ENCODE results near the gene IL10RA. TPM values are rescaled to one million over a fixed set of nuclear protein-coding genes. Genes with fewer than 3 reads are reported as not detected.

IL10RA gene
- total and polyA plus RNA-seq, 2 experiments from 2014 or later: 0.10 TPM; not detected in 1

GRCh38 chr11:117949062-117949461 lies 37.1 kb upstream of the IL10RA start:
- H3K27ac ChIP-seq (ENCODE audit: low read depth): no peak overlapping the region
- H3K36me3 ChIP-seq (ENCODE audit: insufficient read depth): no peaks in the 10 kb centered on the region
- H4K20me1 ChIP-seq (replicated peaks; ENCODE audit: insufficient read depth): no peaks in the 10 kb centered on the region
- no peaks in the 10 kb centered on the region for H3K79me2 ChIP-seq (replicated peaks; ENCODE audit: insufficient read depth)
- Mint-ChIP-seq H3K4me3 (no peak overlapping the region), H3K27ac (no peak overlapping the region), H3K9me3 (no peaks in the 10 kb centered on the region), H3K4me1 (peaks cover 6% of the 10 kb centered on the region), H3K27me3 (ENCODE audit: insufficient read depth, low read depth, poor library complexity) (no peaks in the 10 kb centered on the region), H3K36me3 (ENCODE audit: low read depth) (no peaks in the 10 kb centered on the region)
- H3K4me2 ChIP-seq: no peak overlapping the region
- TF ChIP-seq EZH2 (IDR thresholded peaks at IDR 0.05; ENCODE audit: low read depth, unreplicated experiment): no peak
- TF ChIP-seq POLR2AphosphoS5 (IDR thresholded peaks at IDR 0.05; ENCODE audit: low read depth): no peak
- H3K4me3 ChIP-seq: no peak overlapping the region
- no peaks in the 10 kb centered on the region for H3K4me1 ChIP-seq (ENCODE audit: insufficient read depth)
- H2AFZ ChIP-seq: no peak overlapping the region
- no peaks in the 10 kb centered on the region for H3K9me2 ChIP-seq (ENCODE audit: insufficient read depth)
- DNase-seq (ENCODE audit: low spot score) (no peak), ATAC-seq (no peak)
- no peaks in the 10 kb centered on the region for H3K27me3 ChIP-seq (ENCODE audit: insufficient read depth)
- no peaks in the 10 kb centered on the region for H3F3A ChIP-seq (replicated peaks; ENCODE audit: low read depth)

- H3K36me3 ChIP-seq (ENCODE audit: insufficient read depth): no peaks in the 10 kb centered on the region
- H3K9me3 Mint-ChIP-seq: no peaks in the 10 kb centered on the region
- no peaks in the 10 kb centered on the region for H3K79me2 ChIP-seq (replicated peaks; ENCODE audit: insufficient read depth)
- no peaks in the 10 kb centered on the region for H4K20me1 ChIP-seq (replicated peaks; ENCODE audit: insufficient read depth)
- H3K4me3 Mint-ChIP-seq: no peak overlapping the region
- 0 out of 2 replicates have a peak overlapping the region, but pooled peaks have one; percentile 32 for H3K27ac ChIP-seq (ENCODE audit: low read depth)
- H3K4me2 ChIP-seq: no peak overlapping the region
- no peak for DNase-seq (ENCODE audit: low spot score)
- H3K27me3 ChIP-seq (ENCODE audit: insufficient read depth): no peaks in the 10 kb centered on the region
- no peak for TF ChIP-seq ZNF331 (CRISPR knock-in tag; IDR thresholded peaks at IDR 0.05; ENCODE audit: low read depth)
- peak in 1 of 2 experiments; percentile 14; a peak in 1 of 4 replicates for TF ChIP-seq CTCF (conservative IDR thresholded peaks at IDR 0.05; ENCODE audit: low read depth in 2 of 2)
- no peak for TF ChIP-seq NANOG (IDR thresholded peaks at IDR 0.05; ENCODE audit: borderline replicate concordance)
- no peaks in the 10 kb centered on the region for H3K4me1 ChIP-seq (ENCODE audit: insufficient read depth)
- no peaks in the 10 kb centered on the region for H3K9me2 ChIP-seq (ENCODE audit: insufficient read depth)
- no peak overlapping the region for H3K27ac Mint-ChIP-seq
- no peaks in the 10 kb centered on the region for H3K36me3 Mint-ChIP-seq (ENCODE audit: low read depth)
- no peak overlapping the region for H3K4me3 ChIP-seq
- no peaks in the 10 kb centered on the region for H3F3A ChIP-seq (replicated peaks; ENCODE audit: low read depth)
- H2AFZ ChIP-seq: no peak overlapping the region
- H3K27me3 Mint-ChIP-seq (ENCODE audit: insufficient read depth, low read depth, poor library complexity): no peaks in the 10 kb centered on the region
- peaks cover 6% of the 10 kb centered on the region; the same call in 2 of the 3 replicates for H3K4me1 Mint-ChIP-seq
- no peak for ATAC-seq
Measured at GRCh38 chr11:117950301-117950700, 35.9 kb upstream of the IL10RA start.

- no peaks in the 10 kb centered on the region for H3K9me3 Mint-ChIP-seq
- Histone ChIP-seq H3K9me2 (ENCODE audit: insufficient read depth) (no peaks in the 10 kb centered on the region), H3K4me1 (ENCODE audit: insufficient read depth) (no peaks in the 10 kb centered on the region), H3K27ac (ENCODE audit: low read depth) (no peak overlapping the region), H3F3A (replicated peaks; ENCODE audit: low read depth) (no peaks in the 10 kb centered on the region), H2AFZ (no peak overlapping the region), H3K4me3 (no peak overlapping the region), H4K20me1 (replicated peaks; ENCODE audit: insufficient read depth) (no peaks in the 10 kb centered on the region), H3K4me2 (no peak overlapping the region), H3K79me2 (replicated peaks; ENCODE audit: insufficient read depth) (no peaks in the 10 kb centered on the region), H3K27me3 (ENCODE audit: insufficient read depth) (no peaks in the 10 kb centered on the region), H3K36me3 (ENCODE audit: insufficient read depth) (no peaks in the 10 kb centered on the region)
- peaks cover 5% of the 10 kb centered on the region; the same call in 2 of the 3 replicates for H3K4me1 Mint-ChIP-seq
- DNase-seq (ENCODE audit: low spot score) (no peak), ATAC-seq (no peak)
- no peak overlapping the region for H3K27ac Mint-ChIP-seq
- H3K36me3 Mint-ChIP-seq (ENCODE audit: low read depth): no peaks in the 10 kb centered on the region
- no peaks in the 10 kb centered on the region for H3K27me3 Mint-ChIP-seq (ENCODE audit: insufficient read depth, low read depth, poor library complexity)
- H3K4me3 Mint-ChIP-seq: no peak overlapping the region
- TF ChIP-seq JUNB (IDR thresholded peaks at IDR 0.05; ENCODE audit: unreplicated experiment) (no peak), EZH2phosphoT487 (IDR thresholded peaks at IDR 0.05; ENCODE audit: unreplicated experiment) (no peak), POLR2AphosphoS5 (IDR thresholded peaks at IDR 0.05; ENCODE audit: low read depth) (no peak), EZH2 (IDR thresholded peaks at IDR 0.05; ENCODE audit: low read depth, unreplicated experiment) (no peak), CREB1 (CRISPR knock-in tag; IDR thresholded peaks at IDR 0.05; ENCODE audit: low read depth) (no peak), ETS1 (IDR thresholded peaks at IDR 0.05) (no peak), CTCF (conservative IDR thresholded peaks at IDR 0.05; ENCODE audit: low read depth in 2 of 2) (no peak), ZNF331 (CRISPR knock-in tag; IDR thresholded peaks at IDR 0.05; ENCODE audit: low read depth) (no peak)
Measured at GRCh38 chr11:117950993-117951961, 34.9 kb upstream of the IL10RA start.
